Panc1 (cell line): ENCODE data around the gene ZC3H12D. TPM values are rescaled to one million over a fixed set of nuclear protein-coding genes. Genes with fewer than 3 reads are reported as not detected.

Experiments used
- total RNA-seq: library from RNA; stranded (reverse); gene quantifications from one replicate; pipeline ENCODE4 v1.2.1, GENCODE V29; 2021; ENCODE audit not compliant: unreplicated experiment

ZC3H12D gene
- total RNA-seq, 1 experiment from 2014 or later = 0.26 TPM

Other genes with a start within 250 kb of the ZC3H12D start
- gene TAB2, start 167.3 kb downstream of the ZC3H12D start, total RNA-seq = 47.2 TPM
- 1.1 TPM for gene SUMO4, start 84.8 kb downstream of the ZC3H12D start, total RNA-seq
- 19.9 TPM for gene PPIL4, start 61.0 kb upstream of the ZC3H12D start, total RNA-seq
- gene GINM1, start 81.4 kb upstream of the ZC3H12D start, total RNA-seq = 31.7 TPM
- 19.7 TPM for gene KATNA1, start 163.7 kb upstream of the ZC3H12D start, total RNA-seq
- gene LATS1, start 233.1 kb upstream of the ZC3H12D start, total RNA-seq = 36.0 TPM